ENCODE measurements around the gene SIX4. TPM values are rescaled to one million over a fixed set of nuclear protein-coding genes. Genes with fewer than 3 reads are reported as not detected.
"Not testable (repeated sequence)": the region's sequence is repeated elsewhere in the genome, so short reads cannot be mapped to it uniquely, and the experiment has no call there.

Gene SIX4
- total RNA-seq, 1 experiment from 2014 or later = 46.7 TPM

DNA sequence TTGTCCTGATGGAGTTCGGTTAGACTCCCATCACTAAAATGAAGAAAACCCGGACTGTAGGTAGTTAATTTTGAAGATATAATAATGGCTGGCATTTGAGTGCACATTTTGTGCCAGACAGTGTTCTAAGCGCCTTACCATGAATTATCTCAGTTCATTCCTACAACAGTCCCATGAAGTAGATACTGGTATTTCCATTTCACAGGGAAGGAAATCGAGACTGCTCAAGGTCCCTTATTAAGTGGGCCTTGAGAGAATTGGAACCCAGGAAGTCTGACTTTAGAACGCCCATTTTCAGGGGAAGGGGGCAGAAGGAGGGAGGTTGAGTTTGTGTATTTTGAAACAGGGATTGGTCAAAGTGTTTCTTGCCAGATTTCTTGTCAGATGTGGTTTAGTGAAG lies 11.3 kb upstream of the SIX4 start:
- Histone ChIP-seq H3K27ac (peak overlapping the region; percentile 74), H3K36me3 (no peaks in the 10 kb centered on the region)
- peak in 1 of 2 experiments; percentile 44 for DNase-seq

GRCh38 chr14:60734465-60735242 lies 10.5 kb upstream of the SIX4 start, which contains the start of gene MNAT1:
Gene MNAT1, plus strand, starts transcription at chr14:60734761. Its CDS starts 102 bp downstream, at chr14:60734863.
- Histone ChIP-seq H3K4me3 (peak within 1 kb of the TSS; percentile 93), H3K9me3 (replicated peaks) (no peaks in the 10 kb centered on the region; the same call in 1 of the 2 replicates), H3K4me1 (peaks cover 2% of the 10 kb centered on the region; the same call in 1 of the 2 replicates), H3K27ac (peak within 1 kb of the TSS; percentile 74), H3K36me3 (no peaks in the 10 kb centered on the region), H3K27me3 (no peaks in the 10 kb centered on the region)
- peak; percentile 85 to 89 for DNase-seq

More for the DNA sequence above, 11.3 kb upstream of the SIX4 start:
- Histone ChIP-seq H3K4me1 (peaks cover 2% of the 10 kb centered on the region; the same call in 1 of the 2 replicates), H3K9me3 (replicated peaks) (no peaks in the 10 kb centered on the region; the same call in 1 of the 2 replicates), H3K4me3 (peak overlapping the region; percentile 93), H3K27me3 (no peaks in the 10 kb centered on the region)

- Histone ChIP-seq H3K27ac (no peak overlapping the region), H3K27me3 (no peaks in the 10 kb centered on the region), H3K9me3 (replicated peaks) (no peaks in the 10 kb centered on the region; the same call in 1 of the 2 replicates), H3K4me1 (peaks cover 2% of the 10 kb centered on the region; the same call in 1 of the 2 replicates), H3K36me3 (no peaks in the 10 kb centered on the region), H3K4me3 (no peak overlapping the region)
- no peak for DNase-seq
Measured at GRCh38 chr14:60732840-60733483, 8.8 kb upstream of the SIX4 start.

GRCh38 chr14:60731291-60731690 lies 7.1 kb upstream of the SIX4 start:
- H3K36me3 ChIP-seq; H3K27me3 ChIP-seq; H3K4me3 ChIP-seq; H3K4me1 ChIP-seq; DNase-seq; H3K27ac ChIP-seq; H3K9me3 ChIP-seq (replicated peaks): not testable (repeated sequence)

- peak overlapping the region; percentile 80 for H3K27ac ChIP-seq
- peak overlapping the region; percentile 97 for H3K4me3 ChIP-seq
- H3K27me3 ChIP-seq = no peaks in the 10 kb centered on the region
- H3K36me3 ChIP-seq = peaks cover 27% of the 10 kb centered on the region
- peaks cover 11% of the 10 kb centered on the region for H3K4me1 ChIP-seq
- DNase-seq = peak; percentile 59 to 64
- H3K9me3 ChIP-seq (replicated peaks) = no peaks in the 10 kb centered on the region
Measured at GRCh38 chr14:60723116-60723906, 840 bp downstream of the SIX4 start.

- no peaks in the 10 kb centered on the region for H3K27me3 ChIP-seq
- H3K9me3 ChIP-seq (replicated peaks) = no peaks in the 10 kb centered on the region
- peaks cover 11% of the 10 kb centered on the region for H3K4me1 ChIP-seq
- H3K27ac ChIP-seq = peak overlapping the region; percentile 80
- peak; percentile 78 to 84 for DNase-seq
- peaks cover 35% of the 10 kb centered on the region for H3K36me3 ChIP-seq
- H3K4me3 ChIP-seq = peak overlapping the region; percentile 97
Measured at GRCh38 chr14:60722357-60723115, 1.6 kb downstream of the SIX4 start.

- peak overlapping the region; percentile 97 for H3K4me3 ChIP-seq
- no peak for DNase-seq
- peak overlapping the region; percentile 80 for H3K27ac ChIP-seq
- H3K9me3 ChIP-seq (replicated peaks) = no peaks in the 10 kb centered on the region
- H3K27me3 ChIP-seq = no peaks in the 10 kb centered on the region
- peaks cover 40% of the 10 kb centered on the region for H3K36me3 ChIP-seq
- peaks cover 9% of the 10 kb centered on the region for H3K4me1 ChIP-seq
Measured at GRCh38 chr14:60722107-60722356, 2.1 kb downstream of the SIX4 start.

DNA sequence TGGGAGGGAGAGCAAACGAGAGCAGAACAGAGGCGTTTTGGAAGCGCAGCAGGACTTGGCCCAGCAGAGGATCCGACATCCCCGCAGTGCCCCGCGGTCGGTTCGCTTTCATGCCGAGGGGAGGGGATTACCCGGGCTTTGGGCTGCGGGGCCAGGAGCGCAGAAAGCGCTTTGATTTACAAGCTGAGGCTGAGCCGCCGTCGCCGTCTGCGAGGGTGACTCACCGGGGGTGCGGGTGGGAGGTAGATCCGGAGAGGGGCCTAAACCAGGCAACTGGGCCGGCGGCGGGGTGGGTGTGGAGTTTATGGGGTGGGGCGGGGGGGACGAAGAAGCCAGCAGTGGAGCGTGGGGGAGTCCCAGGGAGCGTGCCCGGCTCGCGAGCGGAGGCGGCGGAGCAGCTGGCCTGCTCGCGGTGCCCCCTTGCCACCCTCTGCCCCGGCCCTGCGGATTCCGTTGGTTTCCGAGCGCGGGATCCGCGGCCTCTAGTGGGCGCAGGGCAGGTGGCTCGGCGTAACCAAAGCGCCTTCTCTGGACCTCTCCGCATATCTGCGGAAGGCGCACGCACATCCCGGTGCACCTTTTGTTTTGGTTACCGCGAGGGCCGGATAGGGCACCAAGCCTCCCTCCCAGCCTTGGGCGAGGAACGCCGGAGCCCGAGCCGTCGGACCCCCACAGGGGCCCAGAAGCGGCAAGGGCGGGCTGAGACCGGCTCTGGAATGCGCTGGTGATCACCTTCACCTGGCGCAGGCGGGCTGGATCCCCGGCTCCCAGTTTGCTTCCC lies 2.6 kb downstream of the SIX4 start:
- peak; percentile 76 to 83 for DNase-seq
- H3K9me3 ChIP-seq (replicated peaks) = no peaks in the 10 kb centered on the region
- H3K4me3 ChIP-seq = peak overlapping the region; percentile 97
- H3K4me1 ChIP-seq = peaks cover 8% of the 10 kb centered on the region
- H3K27ac ChIP-seq = peak overlapping the region; percentile 80
- H3K36me3 ChIP-seq = peaks cover 45% of the 10 kb centered on the region
- H3K27me3 ChIP-seq = no peaks in the 10 kb centered on the region

- H3K27ac ChIP-seq = peak overlapping the region; percentile 80
Measured at GRCh38 chr14:60720962-60721325, 3.2 kb downstream of the SIX4 start.

GRCh38 chr14:60720391-60720790 lies 3.8 kb downstream of the SIX4 start:
- H3K27ac ChIP-seq = no peak overlapping the region
- H3K36me3 ChIP-seq = peaks cover 55% of the 10 kb centered on the region
- peak overlapping the region; percentile 97 for H3K4me3 ChIP-seq
- no peak for DNase-seq
- peaks cover 8% of the 10 kb centered on the region for H3K4me1 ChIP-seq
- H3K27me3 ChIP-seq = no peaks in the 10 kb centered on the region
- no peaks in the 10 kb centered on the region for H3K9me3 ChIP-seq (replicated peaks)

More at GRCh38 chr14:60720962-60721325, 3.2 kb downstream of the SIX4 start:
- no peaks in the 10 kb centered on the region for H3K9me3 ChIP-seq (replicated peaks)
- peaks cover 51% of the 10 kb centered on the region for H3K36me3 ChIP-seq
- H3K4me3 ChIP-seq = peak overlapping the region; percentile 97
- peak in 1 of 2 experiments; percentile 54 for DNase-seq
- peaks cover 8% of the 10 kb centered on the region for H3K4me1 ChIP-seq
- no peaks in the 10 kb centered on the region for H3K27me3 ChIP-seq

GRCh38 chr14:60713513-60713912 lies 10.6 kb downstream of the SIX4 start:
- Histone ChIP-seq H3K36me3 (peaks cover 73% of the 10 kb centered on the region), H3K27ac (no peak overlapping the region), H3K27me3 (no peaks in the 10 kb centered on the region), H3K9me3 (replicated peaks) (no peaks in the 10 kb centered on the region), H3K4me1 (peaks cover 4% of the 10 kb centered on the region), H3K4me3 (no peak overlapping the region)
- no peak for DNase-seq

GRCh38 chr14:60710494-60710893 lies 13.7 kb downstream of the SIX4 start:
- Histone ChIP-seq H3K36me3 (peaks cover 44% of the 10 kb centered on the region), H3K4me3 (no peak overlapping the region), H3K9me3 (replicated peaks) (no peaks in the 10 kb centered on the region), H3K27ac (no peak overlapping the region), H3K27me3 (no peaks in the 10 kb centered on the region), H3K4me1 (peaks cover 4% of the 10 kb centered on the region; the same call in 1 of the 2 replicates)
- DNase-seq = no peak

DNA sequence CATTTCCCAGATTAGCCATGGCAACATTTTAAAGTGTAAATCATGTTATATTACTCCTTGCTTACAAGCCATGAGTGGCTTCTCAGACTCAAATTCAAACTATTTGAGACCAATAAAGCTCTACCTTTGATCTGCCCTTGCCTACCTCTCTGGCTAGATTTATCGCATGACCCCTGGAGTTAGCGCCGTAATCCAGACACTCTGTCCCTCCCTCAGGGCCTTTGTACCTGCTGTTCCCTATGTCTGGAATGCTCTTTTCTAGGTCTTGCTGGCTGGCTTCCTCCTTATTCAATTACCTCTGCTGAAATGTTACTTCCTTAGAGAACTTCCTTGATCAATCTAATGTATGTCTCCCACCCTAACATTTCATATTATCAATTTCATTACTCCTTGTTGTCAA lies 16.3 kb downstream of the SIX4 start:
- DNase-seq = no peak
- H3K36me3 ChIP-seq = peaks cover 24% of the 10 kb centered on the region
- H3K27me3 ChIP-seq = no peaks in the 10 kb centered on the region
- no peak overlapping the region for H3K4me3 ChIP-seq
- H3K27ac ChIP-seq = no peak overlapping the region
- no peaks in the 10 kb centered on the region for H3K9me3 ChIP-seq (replicated peaks)
- no peaks in the 10 kb centered on the region for H3K4me1 ChIP-seq
